HepG2 (cell line): ENCODE measurements around the gene ANKIB1. TPM values are rescaled to one million over a fixed set of nuclear protein-coding genes. Genes with fewer than 3 reads are reported as not detected.
A peak's percentile ranks its signal among the peaks of the same experiment; 100 is the strongest.

ENCODE experiments used
- ATAC-seq: fragments of 200-7000 bp; cut with Tn5 transposase; 3 replicates; pipeline ENCODE4 v1.9.1; 2020; ENCODE audit warnings: mild to moderate bottlenecking, moderate library complexity
- BruUV-seq: library from RNA; stranded (reverse); fragments of 400-500 nt; replicated peaks from 2 replicates; lab custom pipeline; 2021; lab: Mats Ljungman, UMichigan
- CTCF ChIA-PET: fragments of 300-600 bp; formaldehyde crosslinking; extraction: SDS; loops from one replicate; lab custom pipeline; 2021; ENCODE audit warnings: low total read pairs, inconsistent platforms, low intra/inter-chr PET ratio; lab: Yijun Ruan, JAX
- POLR2A ChIA-PET: fragments of 350-600 bp; sonication (Branson Sonifier 250); formaldehyde crosslinking; loops from one replicate; lab custom pipeline; 2020; ENCODE audit warnings: antibody characterized with exemption, inconsistent platforms; lab: Yijun Ruan, JAX
- DNase-seq: peaks from one replicate; pipeline ENCODE4 v3.0.0-alpha.2; 2015; ENCODE audit warnings: low spot score
- FAIRE-seq: peaks from 3 replicates; lab custom pipeline; 2011; peaks lifted over from hg19 to GRCh38; lab: Jason Lieb, UNC
- H2AFZ ChIP-seq: one replicate; pipeline ENCODE4 v1.6.1; 2011; ENCODE audit warnings: low read length, inconsistent platforms
- H3K27ac ChIP-seq: fragments of 300-600 bp; 3 replicates; pipeline ENCODE4 v1.8.0; 2011; ENCODE audit warnings: mixed run types, mild to moderate bottlenecking, mixed read lengths, low read length, inconsistent platforms; ENCODE audit not compliant: insufficient read depth; ENCODE audit errors: extremely low read length
- H3K27me3 ChIP-seq, 2 experiments: fragments of 200-600 bp in 1 of 2; 2 replicates in 1 of 2; 3 replicates in 1 of 2; pipeline versions ENCODE4 v1.6.0 to v1.8.0; 2011; ENCODE audit warnings: low read length in 2 of 2, mild to moderate bottlenecking in 2 of 2, moderate library complexity in 2 of 2, inconsistent platforms in 1 of 2; ENCODE audit not compliant: insufficient read depth in 2 of 2, control insufficient read depth in 1 of 2
- H3K36me3 ChIP-seq, 2 experiments: fragments of 200-600 bp in 1 of 2; replicated peaks in 1 of 2; 2 replicates in 1 of 2; 3 replicates in 1 of 2; pipeline versions ENCODE4 v1.5.1 to v1.8.0; 2011; ENCODE audit warnings: low read length in 2 of 2, inconsistent platforms in 1 of 2; ENCODE audit not compliant: insufficient read depth in 2 of 2, control insufficient read depth in 1 of 2
- H3K4me1 ChIP-seq: 2 replicates; pipeline ENCODE4 v1.5.1; 2012; ENCODE audit warnings: low read length, inconsistent platforms; ENCODE audit not compliant: insufficient read depth
- H3K4me2 ChIP-seq: 2 replicates; pipeline ENCODE4 v1.6.0; 2011; ENCODE audit warnings: low read depth, low read length, inconsistent platforms
- H3K4me3 ChIP-seq, 3 experiments: fragments of 200-600 bp in 1 of 3; sonication (generic), shearing (Covaris generic) in 1 of 3; replicated peaks in 1 of 3; 2 replicates each; pipeline ENCODE4 v1.5.1; 2011 to 2016; ENCODE audit warnings: low read length in 3 of 3, inconsistent platforms in 2 of 3, low read depth in 2 of 3, mild to moderate bottlenecking in 2 of 3, control low read depth in 1 of 3, mixed read lengths in 1 of 3; ENCODE audit not compliant: insufficient read depth in 1 of 3
- H3K79me2 ChIP-seq: one replicate; pipeline ENCODE4 v1.6.1; 2011; ENCODE audit warnings: low read length, inconsistent platforms; ENCODE audit not compliant: insufficient read depth
- H3K9ac ChIP-seq: 2 replicates; pipeline ENCODE4 v1.6.0; 2011; ENCODE audit warnings: mild to moderate bottlenecking, low read depth, low read length, inconsistent platforms; ENCODE audit not compliant: insufficient read depth
- H3K9me3 ChIP-seq: 2 replicates; pipeline ENCODE4 v1.5.1; 2012; ENCODE audit warnings: mild to moderate bottlenecking, low read length
- H4K20me1 ChIP-seq: 2 replicates; pipeline ENCODE4 v1.6.0; 2011; ENCODE audit warnings: inconsistent platforms, mild to moderate bottlenecking, low read length, moderate library complexity; ENCODE audit not compliant: insufficient read depth
- NRL ChIP-seq: sonication (generic); formaldehyde crosslinking; IDR thresholded peaks from 2 replicates; pipeline ENCODE4 v1.5.0; 2020; ENCODE audit warnings: missing genetic modification reagents, mild to moderate bottlenecking, moderate library complexity, borderline replicate concordance
- POLR2G ChIP-seq: fragments of 200-400 bp; formaldehyde crosslinking; IDR thresholded peaks from 2 replicates; pipeline ENCODE4 v1.6.1; 2018; ENCODE audit warnings: mild to moderate bottlenecking, low read depth, low read length, moderate library complexity
- RFXANK ChIP-seq: IDR thresholded peaks from 2 replicates; pipeline ENCODE4 v1.6.1; 2016
- THAP7 ChIP-seq: sonication (generic); formaldehyde crosslinking; IDR thresholded peaks from 2 replicates; pipeline ENCODE4 v1.8.1; 2023; ENCODE audit warnings: mild to moderate bottlenecking, missing genetic modification reagents
- ZNF121 ChIP-seq: sonication (generic); formaldehyde crosslinking; IDR thresholded peaks from 2 replicates; pipeline ENCODE4 v1.5.0; 2020; ENCODE audit warnings: mild to moderate bottlenecking, missing genetic modification reagents
- ZNF713 ChIP-seq: sonication (generic); formaldehyde crosslinking; IDR thresholded peaks from 2 replicates; pipeline ENCODE4 v1.4.0; 2020; ENCODE audit warnings: mild to moderate bottlenecking, missing genetic modification reagents
- ZNF724P ChIP-seq: sonication (generic); formaldehyde crosslinking; IDR thresholded peaks from 2 replicates; pipeline ENCODE4 v1.8.0; 2022; ENCODE audit warnings: missing genetic modification reagents, borderline replicate concordance
- WGBS: methylation state at CpG from one replicate; pipeline ENCODE4 v1.1.6; 2017; ENCODE audit warnings: low lambda C conversion rate; 5-methylcytosine and 5-hydroxymethylcytosine counted together
- in situ Hi-C: cut with HindIII; loops from 2 replicates; pipeline ENCODE4 v1.10.0; 2017; ENCODE audit warnings: low pct_unique_long_range_greater_than_20kb; ENCODE audit not compliant: extremely low pct_ligation_motif_present
- intact Hi-C: fragments of 100-400 bp; cut with micrococcal nuclease; formaldehyde crosslinking; loops from one replicate; pipeline ENCODE4 v1.10.0; 2022; ENCODE audit not compliant: unreplicated experiment
- polyA plus RNA-seq, 8 experiments: library from polyadenylated mRNA; depleted of rRNA in 3 of 8; stranded (reverse) in 7 of 8; unstranded in 1 of 8; fragments of >200 nt; fragmentation: Illumina TruSeq in 4 of 8; extraction: Trizol in 4 of 8; gene quantifications; 2 replicates each; pipeline versions ENCODE4 v1.2.1 to v1.2.3, GENCODE V29; 2011 to 2016; ENCODE audit warnings: low read depth in 4 of 8, missing spikeins in 1 of 8, mixed read lengths in 1 of 8; ENCODE audit not compliant: insufficient read depth in 1 of 8
- total RNA-seq, 5 experiments: library from RNA; depleted of rRNA; stranded (reverse); fragments of >200 nt; fragmentation: Illumina TruSeq; extraction: Trizol; gene quantifications; 2 replicates each; pipeline ENCODE4 v1.2.3, GENCODE V29; 2016; ENCODE audit warnings: low read depth in 1 of 5
- TF ChIP-seq, protein P1 (sequence below): sonication (generic); formaldehyde crosslinking; IDR thresholded peaks from 2 replicates; pipeline ENCODE4 v1.5.1; 2020; ENCODE audit warnings: mild to moderate bottlenecking, missing genetic modification reagents, moderate library complexity
- TF ChIP-seq, protein P2 (sequence below): sonication (generic); formaldehyde crosslinking; IDR thresholded peaks from 2 replicates; pipeline ENCODE4 v1.5.0; 2020; ENCODE audit warnings: missing genetic modification reagents, mild to moderate bottlenecking, borderline replicate concordance
- TF ChIP-seq, protein P3 (sequence below): sonication (generic); formaldehyde crosslinking; conservative IDR thresholded peaks from 2 replicates; pipeline ENCODE4 v1.8.0; 2022; ENCODE audit warnings: missing genetic modification reagents

Gene ANKIB1
- total and polyA plus RNA-seq, 2 of the 13 experiments (the other 11 are each of a cell fraction or from before 2014, with no cell fraction given): 28.7 to 29.6 TPM

GRCh38 chr7:92296235-92296634 lies 50.5 kb downstream of the ANKIB1 start:
- TF ChIP-seq NRL: no peak
- 0 out of 2 replicates have a peak, but pooled peaks have one; percentile 43 for TF ChIP-seq ZNF121 (CRISPR knock-in tag)
- POLR2A ChIA-PET: no interaction called here

DNA sequence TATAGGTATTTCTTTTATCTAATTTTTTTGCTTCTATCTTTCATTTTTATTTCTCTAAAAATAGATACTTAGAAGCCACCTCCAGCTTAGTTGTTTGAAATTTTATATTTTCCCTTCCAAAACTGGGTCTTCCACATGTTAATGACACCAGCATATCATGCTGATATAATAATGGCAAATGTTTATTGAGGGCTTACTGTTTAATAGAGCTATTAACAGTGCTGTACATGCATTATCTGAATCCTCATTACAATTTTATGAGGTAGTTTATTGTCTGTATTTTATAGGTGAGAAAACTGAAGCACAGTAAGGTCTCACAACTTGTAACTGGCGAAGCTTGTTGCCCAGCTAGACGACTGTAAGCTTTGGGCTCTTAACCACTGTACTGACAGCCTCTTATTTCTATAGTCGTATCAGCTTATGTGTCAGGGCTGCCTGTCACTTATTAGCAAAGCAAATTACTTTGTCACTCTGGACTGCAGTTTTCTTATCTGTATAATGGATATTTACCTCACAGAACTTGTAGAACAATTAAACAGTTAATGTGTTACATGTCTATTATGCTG lies 51.2 kb downstream of the ANKIB1 start:
- peaks cover 3% of the 10 kb centered on the region for H3K79me2 ChIP-seq
- H2AFZ ChIP-seq: no peak overlapping the region
- no peak overlapping the region for H3K27ac ChIP-seq
- peaks cover 11% of the 10 kb centered on the region for H3K4me1 ChIP-seq
- BruUV-seq: no TSS peak
- ChIA-PET CTCF (no interaction called here), POLR2A (no interaction called here)
- H3K9me3 ChIP-seq: no peaks in the 10 kb centered on the region
- no peak overlapping the region for H3K4me3 ChIP-seq
- H3K9ac ChIP-seq: no peak overlapping the region
- peaks cover 0 to 9% of the 10 kb centered on the region in 2 experiments; a peak in 1 of 5 replicates for H3K36me3 ChIP-seq
- in situ Hi-C loops (no loop called here), intact Hi-C loops (no loop called here)
- FAIRE-seq (no peak), ATAC-seq (no peak), DNase-seq (no peak)
- no peak overlapping the region for H3K4me2 ChIP-seq
- 98% methylated on average over 3 of the region's 3 CpGs for WGBS
- no peaks in the 10 kb centered on the region for H4K20me1 ChIP-seq
- H3K27me3 ChIP-seq: no peaks in the 10 kb centered on the region; a peak in 1 of 5 replicates
- TF ChIP-seq POLR2G: no peak
- no peak for TF ChIP-seq RFXANK (CRISPR knock-in tag)
- TF ChIP-seq, protein P1, sequence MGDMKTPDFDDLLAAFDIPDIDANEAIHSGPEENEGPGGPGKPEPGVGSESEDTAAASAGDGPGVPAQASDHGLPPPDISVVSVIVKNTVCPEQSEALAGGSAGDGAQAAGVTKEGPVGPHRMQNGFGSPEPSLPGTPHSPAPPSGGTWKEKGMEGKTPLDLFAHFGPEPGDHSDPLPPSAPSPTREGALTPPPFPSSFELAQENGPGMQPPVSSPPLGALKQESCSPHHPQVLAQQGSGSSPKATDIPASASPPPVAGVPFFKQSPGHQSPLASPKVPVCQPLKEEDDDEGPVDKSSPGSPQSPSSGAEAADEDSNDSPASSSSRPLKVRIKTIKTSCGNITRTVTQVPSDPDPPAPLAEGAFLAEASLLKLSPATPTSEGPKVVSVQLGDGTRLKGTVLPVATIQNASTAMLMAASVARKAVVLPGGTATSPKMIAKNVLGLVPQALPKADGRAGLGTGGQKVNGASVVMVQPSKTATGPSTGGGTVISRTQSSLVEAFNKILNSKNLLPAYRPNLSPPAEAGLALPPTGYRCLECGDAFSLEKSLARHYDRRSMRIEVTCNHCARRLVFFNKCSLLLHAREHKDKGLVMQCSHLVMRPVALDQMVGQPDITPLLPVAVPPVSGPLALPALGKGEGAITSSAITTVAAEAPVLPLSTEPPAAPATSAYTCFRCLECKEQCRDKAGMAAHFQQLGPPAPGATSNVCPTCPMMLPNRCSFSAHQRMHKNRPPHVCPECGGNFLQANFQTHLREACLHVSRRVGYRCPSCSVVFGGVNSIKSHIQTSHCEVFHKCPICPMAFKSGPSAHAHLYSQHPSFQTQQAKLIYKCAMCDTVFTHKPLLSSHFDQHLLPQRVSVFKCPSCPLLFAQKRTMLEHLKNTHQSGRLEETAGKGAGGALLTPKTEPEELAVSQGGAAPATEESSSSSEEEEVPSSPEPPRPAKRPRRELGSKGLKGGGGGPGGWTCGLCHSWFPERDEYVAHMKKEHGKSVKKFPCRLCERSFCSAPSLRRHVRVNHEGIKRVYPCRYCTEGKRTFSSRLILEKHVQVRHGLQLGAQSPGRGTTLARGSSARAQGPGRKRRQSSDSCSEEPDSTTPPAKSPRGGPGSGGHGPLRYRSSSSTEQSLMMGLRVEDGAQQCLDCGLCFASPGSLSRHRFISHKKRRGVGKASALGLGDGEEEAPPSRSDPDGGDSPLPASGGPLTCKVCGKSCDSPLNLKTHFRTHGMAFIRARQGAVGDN (CRISPR knock-in tag): no peak
- TF ChIP-seq, protein P2, sequence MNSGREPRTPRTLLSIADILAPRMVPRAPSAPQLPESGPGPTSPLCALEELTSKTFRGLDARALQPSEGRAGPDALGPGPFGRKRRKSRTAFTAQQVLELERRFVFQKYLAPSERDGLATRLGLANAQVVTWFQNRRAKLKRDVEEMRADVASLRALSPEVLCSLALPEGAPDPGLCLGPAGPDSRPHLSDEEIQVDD: no peak
- TF ChIP-seq ZNF724P (CRISPR knock-in tag): no peak
- no peak for TF ChIP-seq ZNF713 (CRISPR knock-in tag)
- TF ChIP-seq THAP7: no peak
- TF ChIP-seq, protein P3, sequence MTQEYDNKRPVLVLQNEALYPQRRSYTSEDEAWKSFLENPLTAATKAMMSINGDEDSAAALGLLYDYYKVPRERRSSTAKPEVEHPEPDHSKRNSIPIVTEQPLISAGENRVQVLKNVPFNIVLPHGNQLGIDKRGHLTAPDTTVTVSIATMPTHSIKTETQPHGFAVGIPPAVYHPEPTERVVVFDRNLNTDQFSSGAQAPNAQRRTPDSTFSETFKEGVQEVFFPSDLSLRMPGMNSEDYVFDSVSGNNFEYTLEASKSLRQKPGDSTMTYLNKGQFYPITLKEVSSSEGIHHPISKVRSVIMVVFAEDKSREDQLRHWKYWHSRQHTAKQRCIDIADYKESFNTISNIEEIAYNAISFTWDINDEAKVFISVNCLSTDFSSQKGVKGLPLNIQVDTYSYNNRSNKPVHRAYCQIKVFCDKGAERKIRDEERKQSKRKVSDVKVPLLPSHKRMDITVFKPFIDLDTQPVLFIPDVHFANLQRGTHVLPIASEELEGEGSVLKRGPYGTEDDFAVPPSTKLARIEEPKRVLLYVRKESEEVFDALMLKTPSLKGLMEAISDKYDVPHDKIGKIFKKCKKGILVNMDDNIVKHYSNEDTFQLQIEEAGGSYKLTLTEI (CRISPR knock-in tag): no peak

More at GRCh38 chr7:92296235-92296634, 50.5 kb downstream of the ANKIB1 start:
- H3K9me3 ChIP-seq: no peaks in the 10 kb centered on the region
- in situ Hi-C loops: no loop called here
- no peak for DNase-seq
- peaks cover 3% of the 10 kb centered on the region for H3K79me2 ChIP-seq
- peaks cover 11% of the 10 kb centered on the region for H3K4me1 ChIP-seq
- peaks cover 0 to 9% of the 10 kb centered on the region in 2 experiments; a peak in 1 of 5 replicates for H3K36me3 ChIP-seq
- no peaks in the 10 kb centered on the region; a peak in 1 of 5 replicates for H3K27me3 ChIP-seq
- no TSS peak for BruUV-seq
- no peak overlapping the region for H3K4me3 ChIP-seq
- ATAC-seq: no peak
- no peak for FAIRE-seq
- no peak overlapping the region for H3K4me2 ChIP-seq
- CTCF ChIA-PET: no interaction called here
- H3K9ac ChIP-seq: no peak overlapping the region
- WGBS: 92% methylated on average over 3 of the region's 3 CpGs
- H2AFZ ChIP-seq: no peak overlapping the region
- no peak overlapping the region for H3K27ac ChIP-seq
- H4K20me1 ChIP-seq: no peaks in the 10 kb centered on the region
- intact Hi-C loops: no loop called here
